ENCODE measurements around the gene PPP1R3D.
"Not testable (repeated sequence)": the region's sequence is repeated elsewhere in the genome, so short reads cannot be mapped to it uniquely, and the experiment has no call there.

PPP1R3D gene

GRCh38 chr20:59940129-59940955, at the start of gene PPP1R3D, which contains the start of gene FAM217B:
PPP1R3D (minus strand) TSS chr20:59940305; CDS start chr20:59939931, 374 bp downstream.
FAM217B (plus strand) TSS chr20:59940389; CDS start chr20:59943944, 3,555 bp downstream.
- no peak for FAIRE-seq

DNA sequence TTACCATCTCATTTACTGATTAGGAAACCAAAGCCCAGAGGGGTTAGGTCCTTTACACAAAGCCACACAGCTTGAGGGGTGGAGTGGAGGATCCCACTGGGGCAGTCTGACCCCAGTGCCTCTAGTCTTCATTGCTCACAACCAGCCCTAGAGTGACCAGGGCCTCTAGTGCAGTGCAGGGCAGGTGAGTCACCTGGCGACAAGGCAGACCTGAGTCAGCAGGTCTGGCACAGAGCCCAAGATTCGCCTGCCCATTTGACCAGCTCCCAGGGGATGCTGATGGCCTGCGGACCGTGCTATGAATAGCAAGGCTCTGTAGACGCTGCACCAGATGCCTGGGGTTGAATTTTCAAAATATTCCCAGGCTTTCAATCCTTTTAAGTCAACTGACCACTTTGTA, 48.0 kb upstream of the PPP1R3D start:
- FAIRE-seq = no peak

- FAIRE-seq = no peak
Observed at GRCh38 chr20:59987135-59987534, 47.0 kb upstream of the PPP1R3D start.

DNA sequence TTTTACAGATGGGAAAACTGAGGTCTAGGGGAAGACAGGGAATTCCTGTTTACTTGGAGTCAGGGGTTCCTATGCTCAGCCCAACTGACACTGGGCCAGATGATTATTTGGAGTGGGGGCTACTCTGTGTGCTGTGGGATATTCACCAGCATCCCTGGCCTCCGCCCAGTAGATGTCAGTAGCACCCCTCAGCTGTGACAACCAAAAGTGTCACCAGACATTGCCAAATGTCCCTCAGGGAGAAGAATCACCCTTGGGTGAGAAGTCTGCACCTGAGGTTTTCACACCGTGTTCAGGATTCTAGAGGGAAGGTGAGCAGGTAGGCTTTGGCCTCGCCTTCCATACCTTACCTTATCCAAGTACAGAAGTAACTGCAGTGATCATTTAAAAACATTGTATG, 45.8 kb upstream of the PPP1R3D start:
- no peak for FAIRE-seq

- no peak for FAIRE-seq
Observed at GRCh38 chr20:59985164-59985563, 45.1 kb upstream of the PPP1R3D start.

DNA sequence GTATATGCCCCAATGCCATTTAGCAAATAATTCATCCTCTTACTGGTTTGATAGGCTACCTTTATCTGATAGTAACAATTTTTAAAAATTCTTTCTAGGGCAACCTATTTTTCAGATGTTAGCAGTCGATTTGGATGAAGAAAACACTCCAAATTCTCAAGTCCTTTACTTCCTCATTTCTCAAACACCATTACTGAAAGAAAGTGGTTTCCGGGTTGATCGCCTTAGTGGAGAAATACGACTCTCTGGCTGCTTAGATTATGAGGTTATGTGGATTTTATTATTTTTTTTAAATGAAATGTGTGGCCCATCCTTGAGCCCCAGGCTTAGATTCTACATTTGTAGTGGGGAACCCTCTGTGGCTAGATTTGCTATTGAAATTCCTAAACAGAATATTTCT, 44.4 kb upstream of the PPP1R3D start:
- no peak for FAIRE-seq

- no peak for FAIRE-seq
Observed at GRCh38 chr20:59983076-59983475, 43.0 kb upstream of the PPP1R3D start.

DNA sequence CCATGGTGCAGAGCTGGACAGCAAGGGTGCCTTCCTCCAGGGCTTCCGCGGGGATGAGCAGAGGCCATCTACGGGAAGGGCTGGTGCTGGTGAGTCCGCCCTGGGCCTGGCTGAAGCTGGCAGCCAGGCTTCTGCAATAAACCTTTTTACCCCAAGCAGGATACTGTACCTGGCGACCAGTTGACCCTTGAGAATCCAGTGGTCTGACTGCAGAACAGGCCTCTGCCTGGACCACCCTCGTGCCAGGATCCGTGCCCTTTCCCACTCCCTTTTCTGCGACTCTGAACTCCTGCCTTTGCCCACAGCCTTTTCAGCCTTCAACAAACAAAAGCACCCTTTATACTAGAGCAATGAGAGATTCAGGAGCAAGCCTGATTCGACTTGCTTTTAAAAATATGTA, 37.0 kb upstream of the PPP1R3D start:
- no peak for FAIRE-seq

DNA sequence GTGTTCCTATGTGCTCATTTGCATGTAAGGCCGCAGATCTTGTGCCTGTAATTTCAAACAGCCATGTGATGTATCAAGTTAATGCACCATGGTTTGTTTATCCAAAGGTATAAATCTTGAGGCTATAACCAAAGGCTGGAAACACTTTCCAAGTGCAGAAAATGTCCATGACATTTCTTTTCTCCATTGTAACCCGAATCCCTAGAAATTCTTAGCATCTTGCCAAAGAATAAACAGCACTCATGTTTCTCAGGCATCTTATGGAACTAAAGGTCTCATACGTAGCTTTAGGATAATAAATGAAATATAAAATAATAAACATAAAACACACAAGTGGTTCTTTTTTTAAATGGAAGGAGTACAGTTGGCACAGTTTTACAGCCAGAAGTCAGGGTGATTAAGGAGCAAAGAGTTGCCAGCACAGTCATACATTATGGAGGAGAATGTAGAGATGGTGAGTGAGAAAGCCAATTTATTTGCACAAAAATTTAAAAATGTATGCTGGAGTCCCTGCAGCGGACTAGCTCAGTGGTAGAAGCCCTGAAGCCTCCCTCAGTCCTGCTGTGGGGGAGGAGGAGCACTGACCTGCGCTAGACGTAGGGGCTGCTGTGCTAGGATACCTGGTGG, 36.2 kb upstream of the PPP1R3D start:
- FAIRE-seq = no peak

GRCh38 chr20:59972037-59972801, 32.1 kb upstream of the PPP1R3D start:
- no peak for FAIRE-seq

DNA sequence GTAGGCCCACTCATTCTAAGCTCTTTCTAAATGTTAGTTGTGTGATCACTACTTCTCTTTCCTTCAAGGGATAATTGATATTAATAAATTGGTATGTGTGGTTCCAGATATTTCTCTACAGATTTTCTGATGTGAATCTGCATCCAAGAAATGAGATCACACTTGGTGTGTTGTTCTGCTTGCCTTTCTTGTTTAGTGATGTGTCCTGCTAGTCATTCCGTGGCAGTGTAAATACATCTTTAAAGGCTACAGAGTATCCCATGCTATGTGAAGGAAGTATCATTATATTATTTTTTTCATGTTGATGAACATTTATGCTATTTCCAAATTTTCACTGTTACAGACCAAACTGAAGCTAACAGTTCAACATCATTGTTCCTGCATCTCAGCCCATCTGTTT, 31.3 kb upstream of the PPP1R3D start:
- FAIRE-seq = no peak

- FAIRE-seq = no peak
Observed at GRCh38 chr20:59966428-59966827, 26.3 kb upstream of the PPP1R3D start.

DNA sequence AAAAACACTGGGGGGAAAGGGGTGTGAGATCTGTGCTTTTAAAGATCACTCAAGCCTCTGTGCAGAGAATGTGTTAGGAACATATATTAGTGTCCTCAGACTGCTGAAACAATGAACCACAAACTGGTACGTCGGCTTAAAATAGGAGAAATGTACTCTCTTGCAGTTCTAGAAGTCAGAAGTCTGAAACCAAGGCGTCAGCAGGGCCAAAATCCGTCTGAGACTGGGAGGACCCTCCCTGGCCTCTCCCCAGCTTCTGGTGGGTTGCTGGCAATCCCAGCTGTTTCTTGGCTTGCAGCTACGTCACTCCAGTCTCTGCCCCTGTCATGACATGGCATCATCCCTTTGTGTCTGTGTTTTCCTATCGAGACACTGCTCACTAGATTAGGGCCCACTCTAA, 22.1 kb upstream of the PPP1R3D start:
- FAIRE-seq = no peak

GRCh38 chr20:59961423-59961822, 21.3 kb upstream of the PPP1R3D start:
- FAIRE-seq = no peak

DNA sequence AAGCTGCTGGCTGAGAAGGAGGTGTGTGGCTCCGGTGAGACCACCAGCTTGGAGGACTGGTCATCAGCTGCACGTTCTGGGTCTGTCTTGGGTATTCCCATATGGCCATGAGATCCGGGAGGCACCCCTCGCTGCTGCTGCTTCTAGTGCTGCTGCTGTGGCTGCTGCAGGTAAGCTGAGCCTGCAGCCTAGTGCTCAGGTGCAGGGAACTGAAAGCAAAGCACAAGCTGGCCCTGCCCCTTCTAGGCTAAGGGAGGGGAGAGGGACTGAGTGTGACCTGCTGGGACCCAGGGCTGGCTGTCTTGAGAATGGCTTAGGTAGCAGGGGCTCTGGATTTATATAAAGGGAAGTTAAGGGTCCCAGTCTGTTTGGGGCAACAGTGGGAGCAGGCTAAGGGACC, 18.5 kb upstream of the PPP1R3D start:
- FAIRE-seq = no peak

DNA sequence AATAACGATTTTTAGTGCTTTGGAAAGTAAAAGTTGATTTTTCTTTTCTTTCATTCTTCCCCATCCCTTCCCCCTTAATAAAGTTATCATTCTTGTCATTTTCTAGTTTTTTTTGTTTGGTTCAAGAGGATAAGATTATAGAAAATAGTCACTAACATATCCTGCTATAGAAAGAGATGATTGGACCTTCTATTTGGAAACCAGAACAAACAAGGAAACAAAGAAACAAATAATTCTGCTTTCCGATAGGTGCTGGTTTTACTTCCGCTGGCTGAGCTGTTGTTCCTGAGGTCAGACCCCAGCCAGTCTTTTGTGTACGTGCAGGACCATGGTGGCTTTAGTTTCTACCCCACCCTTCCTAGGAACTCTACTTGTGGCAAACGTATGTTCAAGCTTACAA, 18.0 kb upstream of the PPP1R3D start, which contains the start of gene CDH26:
TSS of gene CDH26 (plus strand) at position 301 of the 400 bp plus-strand sequence. CDS start 304 bp downstream, outside the sequence.
- no peak for FAIRE-seq

DNA sequence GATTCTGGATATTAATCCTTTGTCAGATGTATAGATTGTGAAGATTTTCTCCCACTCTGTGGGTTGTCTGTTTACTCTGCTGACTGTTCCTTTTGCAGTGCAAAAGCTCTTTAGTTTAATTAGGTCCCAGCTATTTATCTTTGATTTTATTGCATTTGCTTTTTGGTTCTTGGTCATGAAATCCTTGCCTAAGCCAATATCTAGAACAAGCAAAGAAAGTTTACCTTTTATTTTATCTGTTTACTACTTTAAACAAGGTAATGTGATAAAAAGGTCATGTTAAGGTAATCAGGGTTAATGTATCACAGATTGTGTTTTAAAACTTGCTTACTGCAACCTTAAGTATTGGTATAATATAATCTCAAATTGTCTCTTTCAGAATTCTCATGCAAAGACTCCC, 17.5 kb upstream of the PPP1R3D start:
- FAIRE-seq = not testable (repeated sequence)

DNA sequence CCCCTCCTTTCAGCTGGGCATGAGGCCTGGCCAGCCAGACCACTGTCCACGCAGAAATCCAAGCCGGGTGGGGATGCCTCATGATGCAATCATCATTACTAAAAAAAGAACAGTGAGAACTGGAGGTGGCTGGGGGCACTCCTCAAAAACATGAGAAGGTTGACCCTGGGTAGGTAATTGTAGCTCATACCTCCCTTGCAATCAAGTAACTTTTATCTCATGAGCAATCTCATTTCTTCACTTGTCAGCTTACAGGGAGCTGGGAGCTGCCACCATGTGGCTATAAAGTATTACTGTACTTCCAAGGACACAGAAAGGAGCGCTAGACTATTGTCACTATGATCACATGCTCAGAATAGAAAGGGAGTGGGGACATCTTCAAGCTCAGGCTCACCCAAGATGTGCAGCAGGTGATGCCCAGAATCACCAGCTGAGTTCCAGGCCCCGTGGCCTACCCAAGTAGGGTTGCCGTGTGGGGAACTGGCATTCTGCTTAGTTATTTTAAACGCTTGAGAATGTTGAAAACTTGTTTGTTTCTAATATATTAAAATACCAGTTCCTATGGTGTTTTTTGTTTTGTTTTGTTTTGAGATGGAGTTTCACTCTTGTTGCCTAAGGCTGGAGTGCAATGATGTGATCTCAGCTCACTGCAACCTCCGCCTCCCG, 15.2 kb upstream of the PPP1R3D start:
- no peak for FAIRE-seq

- FAIRE-seq = no peak
Observed at GRCh38 chr20:59954718-59955117, 14.6 kb upstream of the PPP1R3D start.

GRCh38 chr20:59949911-59950310, 9.8 kb upstream of the PPP1R3D start:
- FAIRE-seq = no peak

GRCh38 chr20:59948828-59949720, 9.0 kb upstream of the PPP1R3D start:
- no peak for FAIRE-seq

DNA sequence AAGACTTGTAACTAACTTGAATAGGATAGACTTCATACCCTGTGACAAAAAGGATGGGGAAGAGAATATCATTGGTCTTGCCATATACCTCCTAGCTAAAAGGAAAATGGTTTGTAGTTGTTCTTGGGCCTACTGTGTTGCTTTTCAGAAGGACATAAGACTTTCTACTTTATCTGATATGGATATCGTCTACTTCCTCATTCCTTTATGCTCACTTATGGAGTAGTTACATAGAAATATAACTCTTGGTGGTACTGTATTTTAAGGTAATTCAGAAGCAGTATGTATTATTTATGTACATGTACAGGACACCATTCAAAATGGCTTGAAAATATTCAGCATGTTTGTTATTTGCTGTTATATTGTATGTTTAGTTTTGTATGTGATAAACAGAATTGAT, 8.1 kb upstream of the PPP1R3D start:
- no peak for FAIRE-seq
